HG03103 (cell line): ENCODE measurements around the gene BCAR3.

ENCODE experiments used
- ATAC-seq: cut with Tn5 transposase; IDR thresholded peaks from one replicate; pipeline ENCODE4 v1.9.1; 2021; ENCODE audit warnings: low read depth; ENCODE audit not compliant: unreplicated experiment

BCAR3 gene

DNA sequence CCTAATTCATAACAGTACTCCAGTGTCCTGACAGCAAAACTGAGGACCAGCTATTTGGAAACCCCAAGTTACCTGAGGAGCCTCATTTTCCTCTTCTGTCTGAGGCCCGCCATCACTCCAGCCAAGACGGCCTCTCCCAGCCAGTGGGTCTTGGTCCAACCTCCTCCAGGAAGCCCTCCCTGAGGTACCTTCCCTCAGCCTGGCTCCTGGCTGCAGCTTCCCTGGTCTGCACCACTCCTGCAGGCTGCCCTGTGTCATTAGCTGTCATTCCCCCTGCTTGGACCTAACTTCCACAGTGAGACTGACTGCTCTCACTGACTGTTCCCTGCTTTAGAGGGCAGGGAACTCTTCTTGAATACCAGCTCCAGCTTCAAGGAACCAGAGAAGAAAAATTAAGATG, 33.0 kb downstream of the BCAR3 start:
- ATAC-seq: no peak

DNA sequence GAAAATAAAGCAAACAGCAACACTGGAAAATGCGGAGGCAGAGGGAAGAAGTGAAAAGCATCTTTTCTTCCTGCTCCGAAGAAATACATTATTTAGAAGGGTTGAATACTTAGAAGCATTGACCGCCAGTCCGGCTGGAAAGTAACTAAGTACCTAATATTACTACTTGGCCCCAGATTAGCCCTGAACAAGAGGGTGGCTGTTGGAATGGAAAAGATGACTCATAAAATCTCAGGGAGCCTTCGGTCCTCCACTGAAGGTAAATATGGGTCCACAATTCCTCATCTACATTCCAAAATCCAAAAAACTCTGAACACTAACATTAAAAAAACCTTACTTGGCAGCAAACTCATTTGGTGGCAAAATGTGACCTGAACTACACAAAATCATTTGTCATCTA, 40.1 kb downstream of the BCAR3 start:
- ATAC-seq: no peak

- no peak for ATAC-seq
Measured at GRCh38 chr1:93640656-93641440, 40.8 kb downstream of the BCAR3 start.

DNA sequence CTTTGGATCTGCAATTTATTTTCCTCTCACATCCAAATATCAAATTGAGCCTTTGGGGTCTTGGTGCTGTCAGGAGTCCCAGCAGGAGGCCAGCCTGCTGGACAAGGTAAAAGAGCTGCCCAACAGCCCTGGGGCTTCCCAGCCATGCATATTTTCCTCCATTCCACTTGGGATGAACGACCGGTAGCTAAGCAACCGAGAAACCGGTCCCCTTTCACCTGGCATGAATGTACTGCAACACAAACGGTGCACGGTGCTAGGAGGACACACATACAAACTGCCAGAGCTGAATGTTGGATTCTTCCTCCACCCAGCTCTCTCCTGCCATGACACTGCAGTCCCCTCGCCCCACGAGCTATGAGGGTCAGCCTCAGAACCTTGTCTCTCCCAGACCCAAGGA, 42.7 kb downstream of the BCAR3 start:
- ATAC-seq: no peak

- no peak for ATAC-seq
Measured at GRCh38 chr1:93638307-93638847, 43.3 kb downstream of the BCAR3 start.

- no peak for ATAC-seq
Measured at GRCh38 chr1:93636712-93637111, 44.9 kb downstream of the BCAR3 start.

DNA sequence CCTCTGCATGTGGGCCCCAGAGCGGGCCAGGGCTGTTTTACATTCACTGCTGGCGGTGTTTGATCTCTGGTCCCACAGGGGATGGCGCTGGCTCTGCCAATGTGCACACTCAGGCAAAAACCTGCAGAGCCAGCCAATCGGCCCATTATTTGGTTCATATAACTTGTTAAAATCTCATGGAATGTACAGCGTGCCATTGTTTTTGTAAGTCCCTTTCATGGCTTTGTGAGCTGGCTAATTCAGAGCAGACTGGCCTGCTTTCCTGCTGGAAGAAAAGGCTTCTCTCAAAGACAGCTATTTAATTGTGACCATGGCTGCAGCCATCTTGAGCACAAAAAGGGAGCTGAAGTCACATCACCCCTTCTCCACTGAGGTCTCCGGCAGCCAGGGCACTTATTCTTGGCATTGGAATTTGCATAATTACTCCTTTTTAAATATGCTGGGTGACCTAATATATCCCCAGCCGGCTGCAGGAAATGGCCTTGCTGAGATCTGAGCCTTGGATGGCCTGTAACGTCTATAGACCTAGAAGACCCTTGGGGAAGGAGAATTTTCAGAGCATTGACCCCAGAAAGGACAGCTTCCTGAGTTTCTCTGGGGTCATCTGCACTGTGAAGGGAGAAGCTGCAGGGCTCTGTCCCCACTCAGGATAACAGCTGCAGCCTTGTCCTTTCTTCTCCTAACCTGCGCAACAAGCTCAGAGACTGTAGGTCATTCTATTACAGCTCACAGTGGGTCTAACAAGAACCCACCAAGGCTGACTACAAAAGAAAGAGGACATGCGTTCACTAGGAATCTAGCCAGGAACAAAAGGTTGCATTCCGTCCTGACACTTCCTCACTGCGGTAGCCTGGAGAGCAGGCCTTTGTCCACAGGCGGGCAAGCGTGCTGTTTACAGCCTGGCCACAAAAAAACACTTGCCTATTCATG, 45.8 kb downstream of the BCAR3 start:
- ATAC-seq: no peak

DNA sequence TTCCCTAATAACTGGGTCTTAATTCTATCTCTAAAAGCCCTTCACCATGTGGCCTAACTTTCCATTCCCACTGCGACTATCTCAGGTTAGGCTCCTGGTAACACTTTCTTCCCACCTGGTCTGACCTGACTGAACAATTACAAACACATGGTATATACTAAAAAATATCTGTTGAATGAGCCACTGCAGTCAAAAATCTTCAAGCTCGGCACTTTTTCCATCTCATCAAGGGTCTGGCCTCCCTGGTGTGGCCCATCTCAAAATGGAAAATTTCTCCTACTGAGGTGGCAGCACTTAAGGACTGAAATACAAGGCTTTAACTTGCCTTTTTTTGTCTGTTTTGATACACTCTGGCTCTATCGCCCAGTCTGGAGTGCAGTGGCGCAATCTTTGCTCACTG, 48.3 kb downstream of the BCAR3 start:
- no peak for ATAC-seq

DNA sequence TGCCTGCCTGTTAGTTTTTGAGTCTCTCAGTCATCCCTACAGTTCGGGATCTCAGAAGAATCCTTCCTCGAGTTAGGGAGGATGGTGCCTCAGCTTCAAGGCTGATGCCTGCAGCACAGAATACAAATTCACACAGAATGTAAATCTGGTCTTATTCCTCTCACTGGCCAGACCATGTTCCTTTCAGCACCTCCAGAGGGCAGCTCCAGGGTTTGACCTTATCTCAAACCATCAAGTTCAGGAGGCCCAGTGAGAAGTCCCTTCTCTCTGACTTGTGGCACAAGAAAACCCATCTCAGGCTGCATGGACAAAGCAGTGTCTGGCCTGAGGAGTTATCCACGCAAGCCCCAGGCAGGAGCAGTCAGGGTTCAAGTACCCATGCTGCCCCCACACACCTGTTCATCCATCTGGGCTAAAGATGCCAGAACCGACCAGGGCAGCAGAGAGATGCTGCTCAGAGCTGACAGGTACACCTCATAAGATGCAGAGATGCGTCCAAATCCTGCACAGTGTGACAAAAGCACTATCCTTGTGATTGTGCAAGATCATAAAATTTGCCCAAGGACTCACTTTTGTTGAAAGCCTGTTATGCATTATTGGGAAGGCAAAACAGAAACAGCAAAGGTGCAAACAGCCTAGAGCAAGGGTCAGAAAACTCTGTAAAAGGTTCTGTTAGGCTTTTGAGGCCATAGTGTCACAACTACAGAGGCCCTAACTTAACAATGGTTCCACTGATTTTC, 49.8 kb downstream of the BCAR3 start:
- ATAC-seq: no peak

DNA sequence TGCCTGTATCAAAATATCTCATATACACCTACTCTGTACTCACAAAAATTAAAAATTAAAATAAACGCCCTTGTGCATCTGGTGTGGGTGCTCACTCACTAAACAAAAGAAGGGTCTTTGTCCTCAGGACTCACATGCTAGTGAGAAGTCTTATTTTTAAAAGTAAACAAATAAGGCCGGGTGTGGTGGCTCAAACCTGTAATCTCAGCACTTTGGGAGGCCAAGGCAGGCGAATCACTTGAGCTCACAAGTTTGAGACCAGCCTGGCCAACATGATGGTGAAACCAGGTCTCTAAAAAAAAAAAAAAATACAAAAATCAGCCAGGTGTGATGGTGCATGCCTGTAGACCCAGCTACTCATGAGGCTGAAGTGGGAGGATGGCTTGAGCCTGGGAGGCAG, 51.5 kb downstream of the BCAR3 start:
- ATAC-seq: no peak

- ATAC-seq: no peak
Measured at GRCh38 chr1:93629101-93630059, 52.3 kb downstream of the BCAR3 start.

DNA sequence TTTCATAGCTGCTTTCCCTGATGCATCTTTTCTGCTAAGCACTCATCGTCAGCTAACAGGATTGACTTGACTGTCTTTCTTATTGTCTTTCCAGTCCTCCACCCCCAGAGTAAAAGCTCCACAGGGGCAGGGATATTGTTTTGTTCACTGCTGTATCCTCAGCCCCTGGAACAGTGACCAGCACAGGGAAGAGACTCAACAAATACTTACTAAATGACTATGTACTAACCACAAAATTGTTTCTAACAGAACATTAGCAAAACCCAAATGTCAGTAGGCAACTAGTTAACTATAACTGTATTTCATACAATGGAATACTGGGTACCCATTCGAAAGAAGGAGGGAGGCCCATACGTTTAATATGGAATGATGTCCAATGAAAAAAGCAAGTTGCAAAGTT, 53.0 kb downstream of the BCAR3 start:
- ATAC-seq: no peak

- ATAC-seq: no peak
Measured at GRCh38 chr1:93625582-93626327, 55.9 kb downstream of the BCAR3 start.

DNA sequence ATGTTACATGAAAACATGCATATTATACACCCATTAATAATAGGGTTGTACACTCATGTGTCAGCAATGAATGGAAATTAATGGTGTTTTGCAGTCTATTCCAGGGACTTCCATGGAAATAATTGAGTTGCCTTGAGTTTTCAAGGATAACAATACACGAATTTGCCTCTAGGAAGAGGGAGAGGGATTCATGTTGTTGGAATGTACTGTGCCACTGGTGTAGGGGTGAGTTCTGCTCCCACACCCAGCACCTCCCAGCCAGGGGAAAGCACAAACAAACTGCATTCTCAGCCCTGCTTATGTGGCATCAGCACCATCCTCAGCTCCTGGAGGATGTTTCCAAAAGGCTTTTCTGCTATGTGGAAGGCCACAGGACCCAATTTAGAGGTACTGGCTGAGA, 57.8 kb downstream of the BCAR3 start:
- ATAC-seq: no peak

DNA sequence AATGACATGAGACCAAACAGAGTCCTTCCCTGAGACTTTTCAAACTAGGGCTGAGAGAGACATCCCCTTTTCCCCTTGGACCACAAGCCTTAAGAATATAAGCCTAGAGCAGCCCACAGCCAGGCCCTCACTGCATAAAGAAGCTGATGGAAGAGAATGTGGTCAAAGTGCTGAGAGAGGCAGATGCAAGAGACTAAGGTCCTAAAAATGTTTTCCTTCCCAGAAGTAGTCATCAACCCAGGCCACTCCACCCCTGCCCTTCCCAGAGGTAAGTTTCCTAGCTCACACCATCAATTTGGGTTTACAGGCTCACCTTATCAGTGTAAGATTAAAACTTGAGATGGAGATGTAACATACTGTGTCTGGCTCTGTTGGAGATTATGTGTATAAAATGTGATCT, 58.2 kb downstream of the BCAR3 start:
- no peak for ATAC-seq

DNA sequence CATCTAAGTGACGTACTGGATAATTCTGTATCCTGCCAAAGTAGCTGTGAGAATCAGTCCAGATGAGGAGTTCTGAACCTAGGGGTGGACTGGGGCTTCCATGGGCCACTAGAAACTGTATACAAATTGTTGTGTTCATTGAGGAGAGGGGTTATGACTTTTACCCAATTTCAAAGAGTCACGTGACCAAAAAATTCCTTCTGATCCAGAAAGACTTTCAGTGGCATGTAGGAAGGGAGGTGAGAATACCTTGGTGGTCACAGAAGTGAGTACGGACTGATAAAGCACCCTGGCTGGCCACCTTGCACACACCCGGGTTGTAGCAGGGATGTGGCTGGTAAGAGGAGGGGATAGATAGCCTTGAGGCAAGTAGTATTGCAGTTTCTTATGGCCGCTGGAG, 60.4 kb downstream of the BCAR3 start:
- no peak for ATAC-seq

- no peak for ATAC-seq
Measured at GRCh38 chr1:93620841-93621210, 60.8 kb downstream of the BCAR3 start.

DNA sequence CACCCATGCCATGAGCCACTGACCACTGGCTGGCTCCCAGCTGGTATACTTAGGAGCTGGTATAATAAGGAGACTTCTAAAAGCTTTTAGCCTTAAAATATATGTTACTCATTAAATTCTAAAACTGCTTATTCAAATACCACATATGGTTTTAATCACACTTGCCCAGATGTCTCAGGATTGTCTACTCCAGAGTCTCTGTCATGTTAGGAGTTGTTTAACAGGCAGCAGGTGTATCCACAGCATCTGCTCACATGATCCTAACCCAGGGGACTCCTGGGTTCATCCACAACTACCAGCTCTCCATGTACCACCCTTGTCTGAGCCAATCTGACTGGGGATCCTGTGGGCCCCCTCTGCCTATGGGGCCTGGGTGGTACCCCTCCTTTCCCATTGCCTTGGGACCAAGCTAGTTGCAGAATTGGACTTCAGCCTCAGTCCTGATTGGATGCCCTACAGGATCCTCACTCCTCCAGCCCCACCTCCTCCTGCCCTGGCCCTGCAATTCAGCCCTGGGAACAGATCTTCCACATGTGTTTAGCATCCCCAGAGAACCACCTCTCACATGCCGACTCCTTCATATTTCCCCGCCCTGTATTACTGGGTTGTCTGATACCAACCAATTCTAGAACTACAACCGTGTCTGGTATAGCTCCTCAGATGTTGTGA, 61.3 kb downstream of the BCAR3 start:
- no peak for ATAC-seq
